Activated CD8-positive, alpha-beta T cell treated with anti-CD3 and anti-CD28 coated beads for 36 hours (primary cell): Measurements from ENCODE around the gene ATP5F1D. TPM values are rescaled to one million over a fixed set of nuclear protein-coding genes. Genes with fewer than 3 reads are reported as not detected.

Source experiments
- ATAC-seq: fragments of 200-7000 bp; cut with Tn5 transposase; one replicate; pipeline ENCODE4 v1.10.0; 2021; ENCODE audit warnings: mild to moderate bottlenecking, moderate library complexity
- CTCF ChIA-PET: fragments of 350-600 bp; sonication (Branson Sonifier 250); formaldehyde crosslinking; loops from one replicate; lab custom pipeline; 2021; ENCODE audit warnings: antibody characterized with exemption; lab: Charles Lee
- POLR2A ChIA-PET: fragments of 350-600 bp; sonication (Branson Sonifier 250); formaldehyde crosslinking; loops from one replicate; lab custom pipeline; 2021; ENCODE audit warnings: antibody characterized with exemption; lab: Charles Lee
- DNase-seq: peaks from one replicate; pipeline ENCODE4 v3.0.0-alpha.2; 2020
- H3K27ac Mint-ChIP-seq: one replicate; pipeline ENCODE4 v1.8.0; 2021; ENCODE audit warnings: mild to moderate bottlenecking, mixed read lengths
- H3K27me3 Mint-ChIP-seq: one replicate; pipeline ENCODE4 v1.8.0; 2021; ENCODE audit warnings: mixed read lengths
- H3K36me3 Mint-ChIP-seq: one replicate; pipeline ENCODE4 v1.8.0; 2021; ENCODE audit warnings: low read depth, mixed read lengths
- H3K4me1 Mint-ChIP-seq: one replicate; pipeline ENCODE4 v1.8.0; 2021; ENCODE audit warnings: low read depth, mixed read lengths
- H3K4me3 Mint-ChIP-seq: one replicate; pipeline ENCODE4 v1.8.0; 2021; ENCODE audit warnings: mild to moderate bottlenecking, moderate library complexity, mixed read lengths
- H3K9me3 Mint-ChIP-seq: one replicate; pipeline ENCODE4 v1.8.0; 2021; ENCODE audit warnings: mixed read lengths
- intact Hi-C: fragments of 100-400 bp; cut with micrococcal nuclease; formaldehyde crosslinking; loops from one replicate; pipeline ENCODE4 v1.10.0; 2022
- total RNA-seq, 2 experiments: library from RNA; stranded (reverse); gene quantifications; one replicate each; pipeline ENCODE4 v1.2.3, GENCODE V29; 2021
- TF ChIP-seq, protein P1 (sequence below): fragments of 200-600 bp; IDR thresholded peaks from one replicate; pipeline ENCODE4 v1.8.0; 2022; ENCODE audit warnings: antibody characterized with exemption, mild to moderate bottlenecking

Gene ATP5F1D
- total RNA-seq, 2 experiments from 2014 or later: 186 to 199 TPM

DNA sequence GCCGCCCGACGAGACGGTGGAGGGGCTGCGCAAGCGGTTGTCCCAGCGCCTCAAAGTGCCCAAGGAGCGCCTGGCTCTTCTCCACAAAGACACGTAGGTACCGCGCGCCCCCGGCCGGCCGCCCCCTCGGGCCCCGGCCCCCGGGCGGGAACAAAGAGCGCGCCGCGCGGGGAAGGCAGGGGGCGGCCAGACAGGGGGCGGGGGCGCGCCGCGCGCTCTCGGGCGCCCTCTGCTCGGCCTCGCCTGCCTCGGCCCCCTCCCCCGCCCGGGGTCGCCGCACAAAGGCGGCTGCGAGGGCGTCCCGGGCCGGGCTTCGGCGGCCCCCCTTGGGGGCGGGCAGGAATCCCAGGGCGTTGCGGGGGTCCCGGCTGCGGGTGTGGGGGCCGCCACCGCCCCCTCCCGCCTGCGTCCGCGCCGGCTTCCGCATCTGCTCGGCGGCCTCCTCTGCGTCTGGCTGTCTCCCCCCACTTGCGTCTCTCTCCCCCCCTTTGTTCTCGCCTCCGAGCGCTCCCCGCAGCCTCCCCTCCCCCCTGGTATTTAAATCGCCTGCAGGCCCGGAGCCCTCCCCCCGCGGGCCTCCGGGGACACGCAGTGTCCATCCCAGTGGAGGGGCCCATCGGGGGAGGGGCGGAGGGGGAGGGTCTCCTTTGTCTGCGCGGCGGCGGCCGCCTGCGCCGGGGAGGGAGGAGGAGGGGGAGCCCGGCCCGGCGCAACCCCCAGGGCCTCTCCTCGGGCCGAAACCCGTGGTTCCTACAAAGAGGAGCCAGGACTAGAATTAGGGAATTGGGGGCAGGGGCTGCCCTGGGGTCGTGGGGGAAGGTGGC is 9.1 kb downstream of the ATP5F1D start:
- TF ChIP-seq, protein P1, sequence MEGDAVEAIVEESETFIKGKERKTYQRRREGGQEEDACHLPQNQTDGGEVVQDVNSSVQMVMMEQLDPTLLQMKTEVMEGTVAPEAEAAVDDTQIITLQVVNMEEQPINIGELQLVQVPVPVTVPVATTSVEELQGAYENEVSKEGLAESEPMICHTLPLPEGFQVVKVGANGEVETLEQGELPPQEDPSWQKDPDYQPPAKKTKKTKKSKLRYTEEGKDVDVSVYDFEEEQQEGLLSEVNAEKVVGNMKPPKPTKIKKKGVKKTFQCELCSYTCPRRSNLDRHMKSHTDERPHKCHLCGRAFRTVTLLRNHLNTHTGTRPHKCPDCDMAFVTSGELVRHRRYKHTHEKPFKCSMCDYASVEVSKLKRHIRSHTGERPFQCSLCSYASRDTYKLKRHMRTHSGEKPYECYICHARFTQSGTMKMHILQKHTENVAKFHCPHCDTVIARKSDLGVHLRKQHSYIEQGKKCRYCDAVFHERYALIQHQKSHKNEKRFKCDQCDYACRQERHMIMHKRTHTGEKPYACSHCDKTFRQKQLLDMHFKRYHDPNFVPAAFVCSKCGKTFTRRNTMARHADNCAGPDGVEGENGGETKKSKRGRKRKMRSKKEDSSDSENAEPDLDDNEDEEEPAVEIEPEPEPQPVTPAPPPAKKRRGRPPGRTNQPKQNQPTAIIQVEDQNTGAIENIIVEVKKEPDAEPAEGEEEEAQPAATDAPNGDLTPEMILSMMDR: no peak
- CTCF ChIA-PET: no interaction called here
- Mint-ChIP-seq H3K4me3 (peak overlapping the region; percentile 96), H3K9me3 (no peaks in the 10 kb centered on the region), H3K27me3 (no peaks in the 10 kb centered on the region), H3K4me1 (peaks cover 16% of the 10 kb centered on the region), H3K36me3 (peaks cover 35% of the 10 kb centered on the region), H3K27ac (peak overlapping the region; percentile 92)
- peak; percentile 69 for DNase-seq
- POLR2A ChIA-PET: interaction anchor here (0.8 to 1.3 kb wide), 6 partner anchors 12 to 34 kb away, joined by 3 to 7 read pairs (median 4); partner anchors contain the start of gene CIRBP
- intact Hi-C loops: no loop called here
- ATAC-seq: no peak

DNA sequence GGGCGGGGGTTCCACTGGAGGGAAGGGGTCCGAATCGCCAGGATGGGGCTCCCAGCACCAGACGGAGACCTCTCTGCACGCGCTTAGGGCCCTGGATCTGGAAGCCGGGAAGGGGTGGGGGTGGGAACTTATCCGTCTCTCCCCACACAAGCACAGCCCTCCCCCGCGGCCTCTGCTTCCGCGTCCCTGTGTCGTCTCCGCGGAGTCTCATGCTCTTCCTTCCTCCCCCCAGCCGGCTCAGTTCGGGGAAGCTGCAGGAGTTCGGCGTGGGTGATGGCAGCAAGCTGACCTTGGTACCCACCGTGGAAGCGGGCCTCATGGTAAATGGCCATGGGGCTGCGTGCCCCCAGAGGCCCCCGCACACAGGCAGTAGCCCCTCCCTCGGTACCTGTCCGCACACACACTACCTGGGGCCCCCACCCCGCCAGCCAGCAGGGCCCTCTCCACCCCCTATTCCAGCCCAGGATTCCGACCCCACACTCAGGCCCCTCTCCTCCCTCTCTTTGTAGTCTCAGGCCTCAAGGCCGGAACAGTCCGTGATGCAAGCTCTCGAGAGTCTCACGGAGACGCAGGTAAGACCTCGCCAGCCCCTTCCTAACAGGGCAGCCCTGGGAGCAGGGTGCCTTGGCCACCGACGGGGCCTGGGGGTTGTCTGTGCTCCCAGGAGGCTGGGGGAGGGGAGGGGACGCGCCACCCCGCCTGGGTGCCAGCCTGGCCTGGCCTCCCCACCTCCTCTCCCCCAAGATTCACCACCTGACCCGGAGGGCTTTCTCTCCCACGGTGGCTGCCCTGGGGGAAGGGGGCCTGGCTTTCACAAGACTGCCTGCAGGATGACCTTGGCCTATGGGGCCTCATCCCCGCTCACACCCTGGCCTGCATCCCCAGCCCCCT is 10.0 kb downstream of the ATP5F1D start:
- Mint-ChIP-seq H3K4me3 (peak overlapping the region; percentile 96), H3K4me1 (peaks cover 18% of the 10 kb centered on the region), H3K9me3 (no peaks in the 10 kb centered on the region), H3K27me3 (no peaks in the 10 kb centered on the region), H3K36me3 (peaks cover 38% of the 10 kb centered on the region), H3K27ac (peak overlapping the region; percentile 92)
- ChIA-PET CTCF (interaction anchor here (1.0 to 2.6 kb wide), 3 partner anchors 15 to 155 kb away, joined by 3 to 30 read pairs (median 3); partner anchors contain the start of gene CIRBP), POLR2A (interaction anchor here (0.8 to 1.3 kb wide), 4 partner anchors 12 to 33 kb away, joined by 3 to 7 read pairs (median 6); partner anchors contain the start of gene CIRBP)
- TF ChIP-seq, protein P1: no peak
- intact Hi-C loops: loop anchor here (2.0 kb wide), 1 partner anchor 15 kb away; no protein-coding TSS in a partner anchor
- ATAC-seq (peak; percentile 3), DNase-seq (peak; percentile 81)

DNA sequence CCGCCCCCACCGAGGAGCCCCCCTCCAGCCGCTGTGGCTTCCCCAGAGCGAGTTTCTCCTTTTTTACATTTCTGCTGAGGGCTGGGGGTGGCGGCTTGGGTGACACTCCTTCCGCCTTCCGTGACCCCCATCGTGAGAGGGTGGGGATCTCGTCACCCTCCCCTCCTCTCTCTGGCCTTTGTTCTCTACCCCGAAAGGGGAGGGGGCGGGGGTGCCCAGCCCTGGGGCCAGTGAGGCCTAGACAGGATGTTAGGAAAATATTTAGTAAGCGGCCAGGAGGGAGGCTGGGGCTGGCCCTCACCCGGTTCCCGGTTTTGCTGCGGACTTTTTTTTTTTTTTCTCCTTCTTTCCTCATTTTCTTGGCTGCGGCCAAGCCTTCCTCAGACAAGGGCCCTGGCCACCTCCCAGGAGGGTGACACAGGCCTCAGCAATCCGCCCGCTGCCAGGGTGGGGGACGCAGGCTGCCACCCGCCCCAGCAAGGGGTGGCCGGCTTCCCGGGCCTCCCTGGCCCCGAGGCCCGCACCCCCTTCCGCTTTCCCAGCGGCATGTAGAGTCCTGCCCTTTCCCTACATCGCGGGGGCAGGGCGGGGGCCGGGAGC is 10.8 kb downstream of the ATP5F1D start:
- no peaks in the 10 kb centered on the region for H3K9me3 Mint-ChIP-seq
- CTCF ChIA-PET: interaction anchor here (0.8 to 2.6 kb wide), 6 partner anchors 8 to 156 kb away, joined by 3 to 30 read pairs (median 4); partner anchors contain the start of gene CIRBP
- intact Hi-C loops: loop anchor here (2.0 kb wide), 1 partner anchor 14 kb away; no protein-coding TSS in a partner anchor
- ATAC-seq (peak; percentile 38), DNase-seq (peak; percentile 91)
- H3K27ac Mint-ChIP-seq: peak overlapping the region; percentile 86
- H3K36me3 Mint-ChIP-seq: peaks cover 39% of the 10 kb centered on the region
- H3K27me3 Mint-ChIP-seq: no peaks in the 10 kb centered on the region
- POLR2A ChIA-PET: interaction anchor here (1.0 to 1.9 kb wide), 11 partner anchors 8 to 231 kb away, joined by 3 to 30 read pairs (median 5); partner anchors contain the start of genes ATP5F1D, CIRBP, FAM174C and RNU6-2
- H3K4me1 Mint-ChIP-seq: peaks cover 19% of the 10 kb centered on the region
- TF ChIP-seq, protein P1: no peak
- H3K4me3 Mint-ChIP-seq: peak overlapping the region; percentile 96

DNA sequence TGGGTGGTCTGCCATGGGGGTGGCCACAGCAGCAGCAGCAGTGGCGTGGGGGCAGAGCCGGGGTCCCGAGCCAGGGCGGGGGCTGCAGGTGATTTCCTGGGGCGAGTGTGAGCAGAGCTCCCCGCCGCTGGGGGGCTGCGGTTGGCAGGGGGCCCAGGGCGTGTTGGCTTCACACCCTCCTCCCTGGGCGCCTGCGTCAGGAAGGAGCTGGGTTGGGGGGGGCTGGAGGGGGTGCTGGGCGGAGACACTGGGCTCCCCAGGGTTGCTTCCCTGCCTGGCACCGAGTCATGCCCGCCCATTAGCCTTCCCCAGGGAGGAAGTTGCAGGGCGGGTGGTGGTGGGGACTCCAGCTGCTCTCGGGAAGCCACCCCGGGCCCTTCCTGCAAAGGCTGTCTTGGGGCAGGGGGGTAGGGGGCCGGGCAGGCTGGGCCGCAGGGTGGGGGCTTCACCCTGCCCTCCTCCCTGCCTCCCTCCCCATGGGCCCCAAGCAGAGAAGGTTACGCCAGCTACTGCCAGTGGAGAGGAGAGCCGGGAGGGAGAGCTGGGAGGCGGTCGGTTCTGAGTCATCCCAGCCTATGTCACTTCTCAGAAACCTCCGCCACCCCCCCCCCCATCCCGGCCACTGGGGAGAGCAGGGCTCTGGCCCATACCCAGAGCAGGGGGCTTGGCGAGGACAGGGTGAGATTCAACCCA is 11.4 kb downstream of the ATP5F1D start:
- H3K27ac Mint-ChIP-seq: peak overlapping the region; percentile 85
- H3K27me3 Mint-ChIP-seq: no peaks in the 10 kb centered on the region
- intact Hi-C loops: loop anchor here (2.0 kb wide), 1 partner anchor 14 kb away; no protein-coding TSS in a partner anchor
- H3K9me3 Mint-ChIP-seq: no peaks in the 10 kb centered on the region
- H3K4me1 Mint-ChIP-seq: peaks cover 22% of the 10 kb centered on the region
- CTCF ChIA-PET: interaction anchor here (0.8 to 2.6 kb wide), 5 partner anchors 9 to 157 kb away, joined by 3 to 30 read pairs (median 5); partner anchors contain the start of gene CIRBP
- DNase-seq (peak; percentile 89), ATAC-seq (peak; percentile 38)
- POLR2A ChIA-PET: interaction anchor here (0.7 to 1.9 kb wide), 11 partner anchors 9 to 232 kb away, joined by 3 to 30 read pairs (median 4); partner anchors contain the start of genes ARHGAP45, ATP5F1D, CIRBP and FAM174C
- H3K4me3 Mint-ChIP-seq: peak overlapping the region; percentile 96
- H3K36me3 Mint-ChIP-seq: peaks cover 44% of the 10 kb centered on the region
- TF ChIP-seq, protein P1: no peak
